HG03575 (cell line): ENCODE measurements around the gene SLC39A11.

Source experiments
- ATAC-seq: cut with Tn5 transposase; IDR thresholded peaks from one replicate; pipeline ENCODE4 v1.9.1; 2021; ENCODE audit not compliant: unreplicated experiment, insufficient number of reproducible peaks, low FRiP score; ENCODE audit errors: extremely low read depth

Gene SLC39A11

DNA sequence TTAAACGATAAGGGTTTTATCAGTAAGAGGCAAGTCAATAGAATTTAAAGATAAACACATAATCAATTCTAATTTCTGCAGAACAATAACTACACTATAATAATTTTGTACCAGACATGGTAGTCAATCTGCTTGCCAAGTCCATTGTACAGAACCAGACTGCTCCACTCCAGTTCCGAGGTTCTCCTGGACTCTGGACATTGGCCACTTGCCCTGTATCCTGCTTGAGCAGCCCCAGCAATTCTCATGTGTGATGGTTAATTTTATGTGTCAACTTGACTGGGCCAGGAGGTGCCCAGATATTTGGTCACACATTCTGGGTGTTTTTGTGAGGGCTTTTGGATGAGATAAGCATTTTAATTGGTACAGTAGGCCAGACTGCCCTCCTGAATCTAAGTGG, 384.6 kb downstream of the SLC39A11 start:
- ATAC-seq, result no peak

GRCh38 chr17:72706396-72706981, 386.0 kb downstream of the SLC39A11 start:
- ATAC-seq, result no peak

GRCh38 chr17:72705905-72706395, 386.5 kb downstream of the SLC39A11 start:
- peak; percentile 74 for ATAC-seq

- ATAC-seq, result no peak
Measured at GRCh38 chr17:72702998-72703397, 389.5 kb downstream of the SLC39A11 start.

DNA sequence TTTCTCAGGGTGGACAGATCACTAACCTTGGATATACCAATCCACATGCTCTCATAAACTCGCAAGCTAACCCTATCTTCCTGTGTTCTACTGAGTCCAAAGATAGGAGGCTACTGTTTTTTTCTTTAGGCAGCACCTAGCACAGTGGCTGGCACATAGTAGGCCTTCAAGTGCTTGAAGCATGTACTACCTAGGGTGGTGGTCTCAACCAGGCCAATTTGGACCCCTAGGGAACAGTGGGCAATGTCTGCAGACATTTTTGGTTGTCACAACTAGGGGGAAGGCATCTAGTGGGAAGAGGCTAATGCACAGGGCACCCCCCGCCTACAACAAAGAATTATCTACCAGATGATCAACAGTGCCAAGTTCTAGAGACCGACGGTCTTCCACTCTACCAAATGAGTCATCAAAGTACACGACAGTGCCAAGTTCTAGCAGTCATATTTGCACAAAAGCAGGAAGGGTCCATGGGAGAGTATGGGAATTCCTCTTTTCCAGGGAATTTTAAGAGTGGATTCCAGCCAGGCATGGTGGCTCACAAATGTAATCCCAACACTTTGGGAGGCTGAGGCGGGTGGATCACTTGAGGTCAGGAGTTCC, 390.3 kb downstream of the SLC39A11 start:
- no peak for ATAC-seq

GRCh38 chr17:72700226-72700625, 392.3 kb downstream of the SLC39A11 start:
- ATAC-seq, result no peak

DNA sequence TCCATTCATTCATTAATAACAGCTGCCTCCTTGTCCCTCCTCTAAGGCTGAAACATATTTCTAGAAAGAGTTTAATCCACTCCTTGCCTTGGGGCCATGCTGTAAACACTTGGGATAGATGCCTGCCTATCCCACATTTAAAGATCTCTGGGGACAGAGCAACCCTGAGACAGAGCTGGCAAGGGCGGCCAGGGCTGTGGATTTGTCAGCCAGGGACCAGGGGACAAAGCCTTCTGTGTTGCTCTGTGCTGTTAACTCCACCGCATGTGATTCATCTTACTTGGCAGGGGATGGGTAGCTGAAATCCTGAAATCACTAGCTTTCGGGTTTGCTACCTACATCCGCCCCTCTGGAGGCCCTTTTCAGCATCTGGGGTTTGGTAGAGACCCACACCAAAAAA, 392.9 kb downstream of the SLC39A11 start:
- ATAC-seq, result no peak

- no peak for ATAC-seq
Measured at GRCh38 chr17:72697602-72698146, 394.8 kb downstream of the SLC39A11 start.

GRCh38 chr17:72696721-72697120, 395.8 kb downstream of the SLC39A11 start:
- no peak for ATAC-seq

DNA sequence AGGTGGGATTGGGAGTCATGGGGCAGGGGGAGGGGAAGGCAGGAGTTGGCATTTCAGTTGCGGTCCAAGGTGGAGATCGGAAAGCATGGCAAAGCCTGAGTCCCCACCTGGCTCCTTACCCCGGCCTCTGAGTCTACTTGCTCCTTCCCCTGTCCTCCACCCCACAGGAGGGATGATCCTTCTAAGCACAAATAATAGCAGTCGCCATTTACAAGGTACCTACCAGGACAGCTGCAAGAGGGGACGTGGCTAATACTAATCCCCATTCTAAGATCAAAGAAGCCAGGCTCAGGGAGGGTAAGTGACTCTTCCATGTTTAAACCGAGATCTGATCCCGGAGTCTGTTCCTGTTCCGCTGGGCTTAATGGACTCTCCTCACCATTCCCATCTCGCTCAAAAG, 396.3 kb downstream of the SLC39A11 start:
- ATAC-seq, result no peak

DNA sequence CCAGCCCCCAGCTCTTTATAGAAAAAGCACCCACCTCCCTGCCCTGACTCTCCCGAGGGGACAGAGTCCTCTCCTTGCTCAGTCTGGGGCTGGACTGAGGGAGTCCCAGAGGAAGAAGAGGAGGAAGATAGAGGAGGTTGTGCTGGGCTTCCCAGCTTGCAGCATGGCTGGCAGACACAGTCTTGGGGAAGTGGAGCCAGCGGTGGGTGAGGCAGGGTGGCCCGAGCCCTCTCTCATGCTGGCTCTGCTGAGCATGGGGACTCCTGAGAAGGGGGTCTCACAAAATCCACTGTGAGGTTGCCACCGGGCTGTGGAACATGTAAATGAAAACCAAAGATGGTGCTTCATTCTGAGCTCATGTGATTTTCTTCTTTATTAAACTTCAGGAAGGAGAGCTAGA, 398.5 kb downstream of the SLC39A11 start:
- no peak for ATAC-seq

DNA sequence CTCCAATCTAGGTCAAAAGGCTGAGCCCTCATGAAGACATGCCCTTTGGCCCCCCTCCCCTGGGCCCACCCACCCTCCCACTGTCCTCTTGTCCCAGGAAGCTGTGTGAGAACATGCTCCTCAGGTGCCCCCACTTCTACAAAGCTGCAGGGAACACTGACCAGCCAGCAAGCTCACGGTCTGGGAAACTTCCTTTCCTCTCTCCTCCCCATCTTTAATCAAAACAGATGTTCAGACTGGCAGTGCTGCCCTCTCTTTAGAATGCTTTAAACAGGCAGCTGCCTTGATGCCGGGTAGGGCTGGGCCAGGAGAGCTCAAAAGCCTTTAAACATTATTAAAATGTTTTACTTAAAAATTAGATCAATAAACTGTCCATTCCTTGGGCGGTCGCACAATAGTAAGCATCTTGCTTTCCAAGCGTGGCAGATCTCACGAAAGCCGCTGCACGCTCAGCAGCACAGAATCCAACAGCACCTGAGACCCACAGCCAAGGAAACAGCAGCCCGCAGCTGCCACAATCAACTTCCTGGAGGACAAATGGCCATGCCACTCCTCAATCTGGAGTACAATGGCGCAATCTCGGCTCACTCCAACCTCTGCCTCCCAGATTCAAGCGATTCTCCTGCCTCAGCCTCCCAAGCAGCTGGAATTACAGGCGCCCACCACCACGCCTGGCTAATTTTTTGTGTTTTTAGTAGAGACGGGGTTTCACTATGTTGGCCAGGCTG, 399.2 kb downstream of the SLC39A11 start:
- no peak for ATAC-seq

GRCh38 chr17:72692676-72693075, 399.8 kb downstream of the SLC39A11 start:
- ATAC-seq, result no peak

DNA sequence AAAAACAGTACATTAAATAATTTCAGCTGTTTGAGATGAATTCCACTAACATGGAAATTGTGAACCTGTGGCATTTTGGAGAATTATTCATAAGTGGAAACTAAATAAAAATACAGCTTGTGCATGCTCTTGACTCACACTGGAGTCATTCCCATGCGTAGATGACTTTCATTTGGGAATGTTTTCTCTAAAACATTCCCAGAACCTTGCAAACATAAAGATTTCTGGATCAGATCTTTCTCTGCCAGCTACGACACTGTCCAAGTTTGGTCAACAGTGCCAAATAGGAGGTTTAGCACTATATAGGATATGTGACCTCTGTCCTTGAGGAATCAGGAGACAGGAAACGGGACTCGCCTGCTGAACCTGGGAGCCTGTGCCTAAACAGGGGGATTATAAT, 400.9 kb downstream of the SLC39A11 start:
- ATAC-seq, result no peak

DNA sequence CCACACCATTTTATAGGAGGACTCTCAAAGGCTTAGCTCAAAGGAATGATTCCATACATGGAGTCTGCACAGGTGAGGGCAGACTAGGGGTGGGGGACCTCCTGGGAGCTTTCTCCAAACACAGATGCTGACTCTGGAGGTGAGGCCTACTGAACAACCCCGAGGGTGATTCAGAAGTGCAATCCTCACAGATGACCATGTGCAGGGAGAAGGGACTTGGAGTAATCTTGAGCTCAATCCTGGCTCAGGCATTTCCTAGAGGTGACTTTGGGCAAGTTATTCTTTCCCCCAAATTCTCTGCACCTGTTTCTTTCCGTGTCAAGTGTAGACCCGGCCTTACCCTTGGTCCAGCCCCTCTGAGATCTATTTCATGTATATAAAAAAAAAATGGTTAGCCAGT, 401.5 kb downstream of the SLC39A11 start:
- ATAC-seq, result no peak

DNA sequence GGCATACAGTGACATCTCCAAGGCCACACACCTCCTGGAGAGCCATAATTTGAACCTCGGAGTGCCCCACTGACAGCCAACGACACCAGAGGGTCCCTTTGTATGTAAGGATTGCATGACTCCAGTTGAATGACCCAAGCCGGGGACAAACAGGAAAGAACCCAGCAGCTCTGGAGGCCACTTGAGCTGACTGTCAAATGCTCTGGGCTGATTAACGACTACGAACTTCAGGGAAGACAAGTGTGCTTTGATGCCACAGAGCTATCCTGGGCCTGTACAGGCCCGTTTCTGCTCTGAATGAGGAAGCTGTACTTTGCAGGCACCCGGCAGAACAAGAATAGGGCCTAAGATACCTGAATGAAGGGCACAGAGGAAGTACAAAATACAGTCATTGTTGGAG, 404.6 kb downstream of the SLC39A11 start:
- no peak for ATAC-seq

DNA sequence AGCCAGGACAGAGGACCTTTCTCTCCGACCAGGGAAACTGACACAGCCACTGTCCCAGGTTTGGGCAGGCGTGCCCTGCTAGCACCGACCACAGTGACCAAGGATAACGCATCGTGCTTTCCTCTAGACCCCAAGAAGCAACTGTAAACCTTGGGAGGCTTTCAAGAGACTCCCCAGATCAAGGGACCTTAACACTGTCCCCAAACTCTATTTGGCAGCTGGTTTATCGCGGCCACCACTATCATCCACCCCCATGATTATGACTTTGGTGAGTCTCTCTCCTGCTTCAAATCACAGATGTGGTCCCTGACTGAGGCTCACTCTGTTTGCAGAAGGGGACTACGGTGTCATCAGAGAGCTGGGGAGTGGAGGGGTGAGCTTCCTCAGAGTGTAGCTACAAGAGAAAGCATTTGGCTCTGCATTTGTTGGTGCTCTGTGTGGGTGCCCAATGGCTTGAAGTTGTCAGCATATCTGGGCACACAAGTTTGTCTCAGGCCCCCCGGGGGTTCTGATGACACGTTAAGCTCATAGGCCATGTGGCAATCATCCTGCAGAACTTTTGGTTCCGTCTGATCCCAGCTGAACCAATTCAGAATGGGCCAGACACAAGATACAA, 408.0 kb downstream of the SLC39A11 start:
- no peak for ATAC-seq

DNA sequence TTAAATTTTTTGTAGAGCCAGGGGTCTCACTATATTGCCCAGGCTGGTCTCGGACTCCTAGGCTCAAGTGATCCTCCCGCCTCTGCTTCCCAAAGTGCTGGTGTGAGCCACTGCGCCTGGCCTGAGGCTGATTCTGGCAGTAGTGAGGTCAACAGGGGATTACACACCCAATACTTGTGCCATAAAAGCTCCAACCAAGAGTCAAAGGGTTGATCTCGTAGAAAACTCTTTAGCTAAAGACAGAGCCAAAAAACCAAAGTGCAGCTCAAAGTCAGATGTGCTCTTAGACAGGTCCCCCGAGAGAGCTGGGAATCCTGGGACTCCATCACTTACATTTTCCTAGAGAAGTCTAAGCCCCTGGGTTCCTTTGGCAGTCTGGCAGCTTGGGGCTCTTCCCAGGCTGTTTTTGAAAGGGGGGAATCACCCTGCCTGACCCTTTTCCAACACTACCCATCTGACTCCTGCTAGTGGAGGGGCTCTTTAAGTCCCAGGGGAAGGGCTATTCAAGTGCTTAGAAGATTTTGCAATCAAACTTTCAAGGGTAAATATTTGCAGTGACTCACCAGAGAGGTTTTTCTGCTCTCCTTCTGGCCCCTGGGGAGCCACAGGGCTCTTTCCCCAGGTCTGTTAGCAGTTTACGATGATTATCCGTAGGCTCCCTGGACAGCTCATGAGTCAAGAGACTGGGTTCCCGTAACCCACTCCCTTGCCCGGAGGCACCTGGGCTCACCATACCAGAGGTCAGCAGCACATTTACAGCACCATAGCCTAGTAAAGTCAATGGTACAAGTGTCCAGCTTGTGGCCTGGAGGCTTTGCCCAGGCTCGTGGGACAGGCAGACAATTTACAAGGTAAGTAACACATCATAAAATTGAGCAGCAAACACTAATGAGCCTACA, 408.7 kb downstream of the SLC39A11 start:
- ATAC-seq, result no peak

DNA sequence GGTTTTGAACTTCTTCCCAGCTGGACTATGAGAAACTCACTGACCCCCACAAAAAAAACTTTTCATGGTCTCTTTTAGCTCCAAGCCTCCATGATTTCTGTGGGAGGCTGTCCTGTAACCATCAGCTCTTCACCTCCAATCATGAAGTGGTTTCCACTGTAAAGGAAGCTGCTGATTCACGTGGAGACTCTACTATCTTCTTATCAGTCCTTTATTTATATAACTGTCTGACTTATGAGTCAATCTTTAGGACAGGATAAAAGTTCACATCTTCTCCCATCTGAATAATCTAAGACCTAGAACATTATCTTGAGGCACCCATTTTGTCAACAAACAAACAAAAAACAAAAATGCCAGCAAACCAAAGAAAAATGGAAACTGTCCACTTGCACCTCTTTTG, 409.9 kb downstream of the SLC39A11 start:
- ATAC-seq, result no peak
